NCI-H1930 (cell line): ENCODE results near the gene C16orf74.

Source experiments
- DNase-seq, 2 experiments: peaks; one replicate each; lab custom pipeline; 2025; lab: John Stamatoyannopoulos, UW

C16orf74 gene

GRCh38 chr16:85717393-85718152, 33.3 kb downstream of the C16orf74 start:
- peak; percentile 52 to 64 for DNase-seq

- DNase-seq, result no peak
Measured at GRCh38 chr16:85716680-85717038, 34.2 kb downstream of the C16orf74 start.

GRCh38 chr16:85716022-85716679, 34.7 kb downstream of the C16orf74 start:
- DNase-seq, result no peak

- peak; percentile 23 to 60 for DNase-seq
Measured at GRCh38 chr16:85715169-85716021, 35.5 kb downstream of the C16orf74 start.

GRCh38 chr16:85712801-85713200, 38.1 kb downstream of the C16orf74 start:
- peak in 1 of 2 experiments; percentile 19 for DNase-seq

GRCh38 chr16:85711982-85712587, 38.8 kb downstream of the C16orf74 start:
- DNase-seq, result no peak

GRCh38 chr16:85710732-85711131, 40.2 kb downstream of the C16orf74 start:
- no peak for DNase-seq

GRCh38 chr16:85709766-85710585, 40.9 kb downstream of the C16orf74 start:
- DNase-seq, result no peak

GRCh38 chr16:85708338-85708737, 42.6 kb downstream of the C16orf74 start:
- DNase-seq, result no peak

- DNase-seq, result no peak
Measured at GRCh38 chr16:85707528-85708095, 43.3 kb downstream of the C16orf74 start.

- DNase-seq, result no peak
Measured at GRCh38 chr16:85706449-85707034, 44.4 kb downstream of the C16orf74 start.

GRCh38 chr16:85704900-85705846, 45.7 kb downstream of the C16orf74 start:
- no peak for DNase-seq

- no peak for DNase-seq
Measured at GRCh38 chr16:85704011-85704410, 46.9 kb downstream of the C16orf74 start.

GRCh38 chr16:85699628-85700027, 51.3 kb downstream of the C16orf74 start:
- no peak for DNase-seq

GRCh38 chr16:85698935-85699558, 51.8 kb downstream of the C16orf74 start:
- no peak for DNase-seq

GRCh38 chr16:85698459-85698891, 52.4 kb downstream of the C16orf74 start:
- no peak for DNase-seq

- no peak for DNase-seq
Measured at GRCh38 chr16:85697431-85697830, 53.5 kb downstream of the C16orf74 start.

- no peak for DNase-seq
Measured at GRCh38 chr16:85696781-85697180, 54.1 kb downstream of the C16orf74 start.
